ENCODE results near the gene CCDC68.

The CCDC68 gene

DNA sequence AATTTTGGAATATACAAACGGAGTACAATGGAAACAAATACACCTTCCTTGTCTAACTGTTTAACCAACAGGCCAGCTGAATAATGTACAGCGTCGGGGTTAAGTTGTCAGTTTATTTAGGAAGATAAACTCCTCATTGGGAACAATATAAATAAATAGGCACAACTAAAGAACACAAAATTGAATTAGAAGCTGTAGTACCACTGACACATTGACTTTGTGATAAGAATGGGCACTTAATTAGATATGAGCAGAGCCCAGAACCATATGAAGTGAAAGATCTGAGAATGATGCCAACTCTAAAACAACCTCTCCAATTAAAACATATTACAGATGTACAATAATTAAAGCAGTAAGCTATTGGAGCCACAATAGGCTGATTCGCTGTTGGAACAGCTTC lies 44.4 kb downstream of the CCDC68 start:
- DNase-seq (ENCODE audit: low read depth) = no peak
- H3K4me3 ChIP-seq (ENCODE audit: low read depth, low read length) = no peak overlapping the region
- TF ChIP-seq, protein P1, sequence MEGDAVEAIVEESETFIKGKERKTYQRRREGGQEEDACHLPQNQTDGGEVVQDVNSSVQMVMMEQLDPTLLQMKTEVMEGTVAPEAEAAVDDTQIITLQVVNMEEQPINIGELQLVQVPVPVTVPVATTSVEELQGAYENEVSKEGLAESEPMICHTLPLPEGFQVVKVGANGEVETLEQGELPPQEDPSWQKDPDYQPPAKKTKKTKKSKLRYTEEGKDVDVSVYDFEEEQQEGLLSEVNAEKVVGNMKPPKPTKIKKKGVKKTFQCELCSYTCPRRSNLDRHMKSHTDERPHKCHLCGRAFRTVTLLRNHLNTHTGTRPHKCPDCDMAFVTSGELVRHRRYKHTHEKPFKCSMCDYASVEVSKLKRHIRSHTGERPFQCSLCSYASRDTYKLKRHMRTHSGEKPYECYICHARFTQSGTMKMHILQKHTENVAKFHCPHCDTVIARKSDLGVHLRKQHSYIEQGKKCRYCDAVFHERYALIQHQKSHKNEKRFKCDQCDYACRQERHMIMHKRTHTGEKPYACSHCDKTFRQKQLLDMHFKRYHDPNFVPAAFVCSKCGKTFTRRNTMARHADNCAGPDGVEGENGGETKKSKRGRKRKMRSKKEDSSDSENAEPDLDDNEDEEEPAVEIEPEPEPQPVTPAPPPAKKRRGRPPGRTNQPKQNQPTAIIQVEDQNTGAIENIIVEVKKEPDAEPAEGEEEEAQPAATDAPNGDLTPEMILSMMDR (IDR thresholded peaks at IDR 0.05; ENCODE audit: insufficient read depth, low read depth, low read length, missing control alignments) = no peak

DNA sequence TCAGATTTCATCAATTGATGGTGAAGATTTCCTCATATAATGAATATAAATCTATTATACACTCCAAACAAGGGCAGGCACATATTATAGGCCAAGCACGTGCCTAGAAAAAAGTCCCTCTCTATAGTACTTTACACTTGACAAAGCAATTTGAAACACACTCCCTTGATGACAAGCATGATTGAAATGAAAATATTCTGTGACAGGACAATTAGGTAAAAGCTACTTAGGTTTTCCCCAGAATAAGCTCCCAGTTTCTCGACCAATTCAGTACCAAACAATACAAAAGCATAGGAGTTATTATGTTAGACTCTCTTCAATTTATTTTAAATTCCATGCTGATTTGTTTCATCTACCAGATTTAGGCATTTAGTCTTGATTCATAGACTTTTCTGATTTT lies 47.7 kb downstream of the CCDC68 start:
- TF ChIP-seq, protein P1 (IDR thresholded peaks at IDR 0.05; ENCODE audit: insufficient read depth, low read depth, low read length, missing control alignments) = no peak
- H3K4me3 ChIP-seq (ENCODE audit: low read depth, low read length) = no peak overlapping the region
- no peak for DNase-seq (ENCODE audit: low read depth)

DNA sequence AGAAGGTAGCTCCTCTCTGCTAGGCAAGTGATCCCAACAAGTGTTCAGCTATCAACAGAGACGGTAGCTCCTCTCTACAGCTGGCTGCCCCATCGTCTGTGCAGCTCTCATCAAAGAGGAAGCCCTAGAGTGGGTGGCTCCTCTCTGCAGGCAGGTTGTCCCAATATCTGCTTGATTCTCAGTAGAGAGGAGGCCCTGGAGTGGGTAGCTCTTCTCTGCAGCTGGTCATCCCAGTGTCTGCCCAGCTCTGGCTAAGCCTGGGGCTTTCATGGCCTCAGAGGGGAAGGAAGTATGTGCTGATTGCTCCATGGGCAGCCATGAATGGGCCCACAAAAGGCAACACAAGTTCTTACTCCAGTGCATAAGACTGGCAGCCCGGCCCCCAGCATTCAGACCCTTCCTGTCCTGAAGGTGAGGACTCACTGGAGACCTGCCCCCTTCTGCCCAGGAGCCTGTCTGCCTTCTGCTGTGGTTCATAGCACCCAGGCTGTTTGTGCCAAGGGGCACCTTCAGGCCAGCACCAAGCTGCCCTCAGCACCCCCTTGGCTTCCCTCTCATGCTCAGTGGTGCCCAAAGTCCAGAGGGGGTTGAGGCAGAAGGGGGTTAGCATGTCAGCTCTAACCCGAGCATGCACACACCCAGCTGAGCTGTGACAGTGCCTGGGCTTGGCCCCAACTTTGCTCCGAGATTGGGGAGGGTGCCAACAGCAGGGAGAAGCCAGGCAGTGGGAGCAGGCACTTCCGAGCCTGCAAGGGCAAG lies 48.9 kb downstream of the CCDC68 start:
- no peak for DNase-seq (ENCODE audit: low read depth)
- no peak overlapping the region for H3K4me3 ChIP-seq (ENCODE audit: low read depth, low read length)
- TF ChIP-seq, protein P1 (IDR thresholded peaks at IDR 0.05; ENCODE audit: insufficient read depth, low read depth, low read length, missing control alignments) = no peak

DNA sequence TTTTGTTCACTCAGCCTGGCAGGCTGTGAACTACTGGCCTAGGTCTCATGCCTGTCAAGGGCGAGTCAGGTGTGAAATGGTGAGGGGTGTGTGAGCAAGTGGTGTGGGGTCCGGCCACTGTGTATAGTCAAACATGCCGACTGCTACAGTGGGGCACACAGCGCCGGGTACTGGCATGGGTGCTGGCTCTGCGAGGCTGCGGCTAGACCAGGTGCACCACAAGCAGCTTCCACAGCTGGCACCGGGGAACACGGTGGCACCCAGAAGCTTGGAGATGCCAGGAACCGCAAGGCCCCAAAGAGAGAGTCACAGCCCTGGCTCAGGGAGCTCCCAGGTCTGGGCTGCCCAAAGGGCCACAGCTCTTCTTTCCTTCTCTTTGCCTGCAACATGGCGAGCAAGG lies 49.7 kb downstream of the CCDC68 start:
- TF ChIP-seq, protein P1 (IDR thresholded peaks at IDR 0.05; ENCODE audit: insufficient read depth, low read depth, low read length, missing control alignments) = no peak
- H3K4me3 ChIP-seq (ENCODE audit: low read depth, low read length) = no peak overlapping the region
- no peak for DNase-seq (ENCODE audit: low read depth)

DNA sequence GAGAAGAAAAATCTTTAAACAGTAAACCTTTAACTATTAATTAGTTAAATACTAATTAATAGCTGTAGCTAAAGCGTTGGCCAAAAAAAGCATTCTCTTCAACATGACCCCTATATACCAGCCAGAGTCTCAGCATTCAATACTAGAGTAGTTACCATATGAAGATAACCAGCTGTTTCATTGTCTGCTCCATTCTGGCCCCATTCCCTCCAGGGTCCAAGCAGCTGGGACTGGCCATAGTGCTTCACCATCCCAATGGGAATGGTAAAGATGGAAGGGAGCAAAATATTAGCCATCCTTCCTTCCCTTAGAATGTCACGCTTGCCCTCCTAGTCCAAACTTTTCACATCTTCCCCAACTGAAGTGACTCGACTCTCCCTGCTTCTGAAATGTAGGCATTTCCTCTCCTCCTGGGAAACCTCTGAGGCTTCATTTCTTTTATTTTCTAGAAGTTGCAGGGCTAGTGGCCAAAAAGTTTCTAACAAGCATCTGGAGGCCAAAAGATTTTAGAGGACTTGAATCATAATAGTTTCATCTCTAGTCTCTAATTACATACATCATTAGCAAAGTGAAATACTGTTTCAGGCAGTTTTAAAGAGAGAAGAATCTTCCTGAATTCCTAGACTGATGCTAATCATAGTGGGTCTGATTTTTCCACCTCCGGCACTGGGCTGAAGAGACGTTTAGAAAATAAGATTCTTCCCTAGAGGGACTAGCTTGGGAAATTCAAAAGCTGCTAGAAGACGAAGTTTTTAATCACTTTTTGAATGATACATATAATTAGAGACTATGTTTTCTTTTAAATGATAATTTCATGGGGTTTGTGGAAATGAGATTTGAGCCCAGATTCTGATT lies 52.7 kb downstream of the CCDC68 start:
- TF ChIP-seq, protein P1 (IDR thresholded peaks at IDR 0.05; ENCODE audit: insufficient read depth, low read depth, low read length, missing control alignments) = no peak
- no peak for DNase-seq (ENCODE audit: low read depth)
- H3K4me3 ChIP-seq (ENCODE audit: low read depth, low read length) = no peak overlapping the region

DNA sequence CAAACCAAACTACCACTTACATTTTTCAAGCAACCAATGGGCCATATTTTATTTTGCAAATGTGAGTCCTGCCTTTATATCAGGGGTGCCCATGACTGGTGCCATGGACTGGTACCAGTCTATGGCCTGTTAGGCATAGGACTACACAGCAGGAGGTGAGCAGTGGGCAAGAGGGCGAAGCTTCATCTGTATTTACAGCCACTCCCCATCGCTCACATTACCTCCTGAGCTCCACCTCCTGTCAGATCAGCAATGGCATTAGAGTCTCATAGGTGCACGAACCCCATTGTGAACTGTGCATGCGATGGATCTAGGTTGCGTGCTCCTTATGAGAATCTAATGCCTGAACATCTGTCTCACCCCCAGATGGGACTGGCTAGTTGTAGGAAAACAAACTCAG lies 53.6 kb downstream of the CCDC68 start:
- no peak overlapping the region for H3K4me3 ChIP-seq (ENCODE audit: low read depth, low read length)
- DNase-seq (ENCODE audit: low read depth) = no peak
- TF ChIP-seq, protein P1 (IDR thresholded peaks at IDR 0.05; ENCODE audit: insufficient read depth, low read depth, low read length, missing control alignments) = no peak

All from GM12865 (cell line).